PC-9 (cell line): ENCODE results near the gene RBM17. TPM values are rescaled to one million over a fixed set of nuclear protein-coding genes. Genes with fewer than 3 reads are reported as not detected.

Experiments used
- BruUV-seq: library from RNA; stranded (reverse); fragments of 400-500 nt; replicated peaks from 2 replicates; lab custom pipeline; 2021; lab: Mats Ljungman, UMichigan
- CTCF ChIA-PET: fragments of 300-600 bp; sonication (Branson Sonifier 250); formaldehyde crosslinking; loops from one replicate; lab custom pipeline; 2022; ENCODE audit warnings: antibody characterized with exemption; lab: Charles Lee
- POLR2A ChIA-PET: fragments of 300-600 bp; sonication (Branson Sonifier 250); formaldehyde crosslinking; loops from one replicate; lab custom pipeline; 2022; ENCODE audit warnings: antibody characterized with exemption; ENCODE audit not compliant: unreplicated experiment; lab: Charles Lee
- DNase-seq, 2 experiments: peaks; one replicate each; pipeline versions ENCODE4 v3.0.0 to v3.0.0-alpha.2; 2015 to 2022; ENCODE audit warnings: mixed read lengths in 1 of 2
- H2AFZ ChIP-seq: fragments of 200-600 bp; sonication (generic); 2 replicates; pipeline ENCODE4 v1.8.1; 2017; ENCODE audit warnings: antibody characterized with exemption
- H3F3A ChIP-seq: fragments of 200-600 bp; sonication (generic); 2 replicates; pipeline ENCODE4 v1.8.1; 2017; ENCODE audit warnings: antibody characterized with exemption, mild to moderate bottlenecking, low read depth; ENCODE audit not compliant: insufficient read depth
- H3K27ac ChIP-seq: fragments of 200-600 bp; sonication (generic); 2 replicates; pipeline ENCODE4 v1.6.1; 2016; ENCODE audit warnings: mixed run types
- H3K27me3 ChIP-seq: fragments of 200-600 bp; sonication (generic); 2 replicates; pipeline ENCODE4 v1.6.1; 2016; ENCODE audit warnings: low read depth, mixed run types; ENCODE audit not compliant: insufficient read depth
- H3K36me3 ChIP-seq: fragments of 200-600 bp; sonication (generic); 2 replicates; pipeline ENCODE4 v1.6.1; 2016; ENCODE audit warnings: low read depth, mixed run types
- H3K4me1 ChIP-seq: fragments of 200-600 bp; sonication (generic); replicated peaks from 2 replicates; pipeline ENCODE4 v1.6.1; 2016; ENCODE audit warnings: mixed run types; ENCODE audit not compliant: insufficient read depth
- H3K4me2 ChIP-seq: fragments of 200-600 bp; sonication (generic); 2 replicates; pipeline ENCODE4 v1.6.1; 2017; ENCODE audit warnings: mixed run types
- H3K4me3 ChIP-seq: fragments of 200-600 bp; sonication (generic); 2 replicates; pipeline ENCODE4 v1.6.1; 2016; ENCODE audit warnings: mixed run types
- H3K79me2 ChIP-seq: fragments of 200-600 bp; sonication (generic); 2 replicates; pipeline ENCODE4 v1.6.1; 2017; ENCODE audit warnings: low read depth, mixed run types
- H3K9me2 ChIP-seq: fragments of 200-600 bp; sonication (generic); 2 replicates; pipeline ENCODE4 v1.8.1; 2017; ENCODE audit warnings: mild to moderate bottlenecking; ENCODE audit not compliant: insufficient read depth
- H3K9me3 ChIP-seq: fragments of 200-600 bp; sonication (generic); 2 replicates; pipeline ENCODE4 v1.8.1; 2016; ENCODE audit warnings: low read depth; ENCODE audit not compliant: insufficient read depth
- H4K20me1 ChIP-seq: fragments of 200-600 bp; sonication (generic); 2 replicates; pipeline ENCODE4 v1.8.1; 2017; ENCODE audit not compliant: insufficient read depth
- CTCF ChIP-seq: fragments of 200-600 bp; sonication (generic); conservative IDR thresholded peaks from 2 replicates; pipeline ENCODE4 v1.6.1; 2017; ENCODE audit warnings: mixed run types, antibody characterized with exemption, mild to moderate bottlenecking, moderate library complexity
- EZH2 ChIP-seq: fragments of 200-600 bp; sonication (generic); IDR thresholded peaks from 2 replicates; pipeline ENCODE4 v1.8.0; 2017; ENCODE audit warnings: antibody characterized with exemption, low read depth
- intact Hi-C: fragments of 100-400 bp; cut with micrococcal nuclease; formaldehyde crosslinking; loops from one replicate; pipeline ENCODE4 v1.10.0; 2022; ENCODE audit not compliant: unreplicated experiment
- total RNA-seq: library from RNA; stranded (reverse); gene quantifications from 2 replicates; pipeline ENCODE4 v1.2.3, GENCODE V29; 2021

RBM17 gene
- total RNA-seq, 1 experiment from 2014 or later: 131 TPM

- Histone ChIP-seq H3K4me1 (peaks cover 20% of the 10 kb centered on the region), H3K27ac (no peak overlapping the region), H3K4me2 (no peak overlapping the region), H4K20me1 (no peaks in the 10 kb centered on the region), H2AFZ (no peak overlapping the region), H3K79me2 (no peaks in the 10 kb centered on the region), H3K36me3 (no peaks in the 10 kb centered on the region), H3K9me3 (no peaks in the 10 kb centered on the region), H3K4me3 (no peak overlapping the region), H3K27me3 (peaks cover 4% of the 10 kb centered on the region; the same call in 1 of the 2 replicates), H3K9me2 (no peaks in the 10 kb centered on the region), H3F3A (peaks cover 17% of the 10 kb centered on the region; the same call in 1 of the 2 replicates)
- no peak for DNase-seq
- ChIA-PET CTCF (no interaction called here), POLR2A (no interaction called here)
- TF ChIP-seq EZH2 (no peak), CTCF (no peak)
- intact Hi-C loops: no loop called here
- no TSS peak for BruUV-seq
These were observed 39.8 kb upstream of the RBM17 start for GRCh38 chr10:6049031-6049400.

GRCh38 chr10:6050801-6051445, 37.9 kb upstream of the RBM17 start:
- Histone ChIP-seq H2AFZ (no peak overlapping the region), H3K4me1 (peaks cover 22% of the 10 kb centered on the region), H3K79me2 (no peaks in the 10 kb centered on the region), H3K4me2 (peak overlapping the region; percentile 34), H3K27me3 (peaks cover 4% of the 10 kb centered on the region; the same call in 1 of the 2 replicates), H3K4me3 (no peak overlapping the region; the same call in 1 of the 2 replicates), H3K9me2 (no peaks in the 10 kb centered on the region), H3F3A (peaks cover 17% of the 10 kb centered on the region; the same call in 1 of the 2 replicates), H3K27ac (no peak overlapping the region), H3K9me3 (no peaks in the 10 kb centered on the region), H4K20me1 (no peaks in the 10 kb centered on the region), H3K36me3 (no peaks in the 10 kb centered on the region)
- POLR2A ChIA-PET: interaction anchor here (0.6 kb wide), 1 partner anchor 1926 kb away, joined by 3 read pairs; no protein-coding TSS in a partner anchor
- no TSS peak for BruUV-seq
- TF ChIP-seq EZH2: no peak
- no peak for TF ChIP-seq CTCF
- CTCF ChIA-PET: interaction anchor here (0.6 to 1.8 kb wide), 5 partner anchors 33 to 757 kb away, joined by 3 to 8 read pairs (median 4); no protein-coding TSS in a partner anchor
- intact Hi-C loops: no loop called here
- peak in 1 of 2 experiments; percentile 61 for DNase-seq

GRCh38 chr10:6052247-6053221, 36.3 kb upstream of the RBM17 start:
- Histone ChIP-seq H3K9me2 (no peaks in the 10 kb centered on the region), H2AFZ (peak overlapping the region; percentile 75), H3K27ac (peak overlapping the region; percentile 71), H3K36me3 (no peaks in the 10 kb centered on the region), H3K4me2 (peak overlapping the region; percentile 71), H3K27me3 (no peaks in the 10 kb centered on the region), H3K79me2 (no peaks in the 10 kb centered on the region), H4K20me1 (no peaks in the 10 kb centered on the region), H3K4me3 (peak overlapping the region; percentile 47; the same call in 1 of the 2 replicates), H3F3A (peaks cover 17% of the 10 kb centered on the region; the same call in 1 of the 2 replicates), H3K4me1 (peaks cover 22% of the 10 kb centered on the region), H3K9me3 (no peaks in the 10 kb centered on the region)
- no TSS peak for BruUV-seq
- ChIA-PET CTCF (interaction anchor here (0.9 kb wide), 1 partner anchor 34 kb away, joined by 4 read pairs; no protein-coding TSS in a partner anchor), POLR2A (no interaction called here)
- TF ChIP-seq EZH2: no peak
- no peak for TF ChIP-seq CTCF
- peak; percentile 62 to 71 for DNase-seq
- intact Hi-C loops: loop anchor here (2.0 kb wide), 1 partner anchor 38 kb away; no protein-coding TSS in a partner anchor
